HuH-7 (cell line): Measurements from ENCODE around the gene TYK2.
A peak's percentile ranks its signal among the peaks of the same experiment; 100 is the strongest.
"Not testable (repeated sequence)": the region's sequence is repeated elsewhere in the genome, so short reads cannot be mapped to it uniquely, and the experiment has no call there.

ENCODE experiments used
- DNase-seq: peaks from one replicate; pipeline ENCODE4 v3.0.0; 2011; ENCODE audit warnings: low spot score

The TYK2 gene

DNA sequence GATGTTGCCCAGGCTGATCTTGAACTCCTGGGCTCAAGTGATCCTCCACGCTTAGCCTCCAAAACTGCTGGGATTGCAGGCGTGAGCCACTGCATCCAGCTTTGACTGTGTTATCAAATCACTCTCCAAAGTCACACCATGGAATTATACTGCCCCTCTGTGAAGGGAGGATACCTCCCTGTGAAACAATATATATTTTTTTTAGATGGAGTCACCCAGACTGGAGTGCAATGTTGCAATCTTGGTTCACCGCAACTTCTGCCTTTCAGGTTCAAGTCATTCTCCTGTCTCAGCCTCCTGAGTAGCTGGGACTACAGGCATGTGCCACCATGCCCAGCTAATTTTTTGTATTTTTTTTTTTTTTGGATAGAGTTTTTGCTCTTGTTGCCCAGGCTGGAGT lies 7.7 kb downstream of the TYK2 start:
- no peak for DNase-seq

DNA sequence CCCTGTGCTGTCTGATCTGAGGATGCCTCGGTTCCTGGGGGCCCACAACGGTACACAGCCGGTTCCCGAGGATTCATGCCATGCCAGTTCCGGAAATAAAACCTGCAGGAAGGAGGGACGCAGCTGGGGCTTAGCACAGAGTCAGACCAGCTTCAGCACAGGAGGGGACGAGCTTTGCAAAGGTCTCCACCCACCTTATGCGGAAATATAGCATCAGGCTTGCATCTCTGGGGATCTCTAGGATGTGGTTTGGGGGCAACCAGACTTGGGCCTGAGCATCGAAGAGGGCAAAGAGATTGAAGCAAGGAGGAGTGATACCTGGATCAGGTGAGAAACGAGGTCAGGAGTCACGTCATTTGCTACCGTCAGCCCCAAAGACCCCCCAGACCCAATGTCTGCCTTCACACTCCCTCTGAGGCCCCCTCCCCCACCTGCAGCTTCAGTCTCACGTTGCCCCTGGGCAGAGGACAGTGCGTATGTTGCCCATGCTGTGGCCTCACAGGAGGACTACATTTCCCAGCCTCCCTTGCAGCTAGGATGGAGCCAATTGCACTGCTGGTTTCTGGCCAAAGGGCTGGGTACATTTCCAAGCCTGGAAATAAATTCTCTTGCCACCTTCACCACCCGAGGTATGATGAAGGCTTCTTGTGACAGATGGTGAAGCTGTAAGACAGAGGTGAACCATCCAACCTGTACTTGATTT lies 12.1 kb downstream of the TYK2 start:
- DNase-seq = no peak

DNA sequence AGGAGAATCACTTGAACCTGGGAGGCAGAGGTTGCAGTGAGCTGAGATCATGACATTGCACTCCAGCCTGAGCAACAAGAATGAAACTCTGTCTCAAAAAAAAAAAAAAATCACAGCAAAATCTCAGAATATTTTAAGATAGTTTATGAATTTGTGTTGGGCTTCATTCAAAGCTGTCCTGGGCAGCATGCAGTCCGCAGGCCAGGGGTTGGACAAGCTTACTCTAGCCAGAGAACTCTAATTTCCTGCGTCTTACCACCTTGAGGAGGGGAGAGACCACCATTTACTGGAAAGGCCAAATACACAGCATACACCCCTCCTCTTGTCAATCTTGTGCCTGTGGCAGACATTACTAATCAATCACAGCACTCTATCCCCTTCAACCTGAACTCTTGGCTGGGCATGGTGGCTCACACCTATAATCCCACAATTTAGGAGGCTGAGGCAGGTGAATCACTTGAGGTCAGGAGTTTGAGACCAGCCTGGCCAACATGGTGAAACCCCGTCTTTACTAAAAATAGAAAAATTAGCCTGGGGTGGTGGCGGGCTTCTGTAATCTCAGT lies 13.3 kb downstream of the TYK2 start:
- DNase-seq = not testable (repeated sequence)

DNA sequence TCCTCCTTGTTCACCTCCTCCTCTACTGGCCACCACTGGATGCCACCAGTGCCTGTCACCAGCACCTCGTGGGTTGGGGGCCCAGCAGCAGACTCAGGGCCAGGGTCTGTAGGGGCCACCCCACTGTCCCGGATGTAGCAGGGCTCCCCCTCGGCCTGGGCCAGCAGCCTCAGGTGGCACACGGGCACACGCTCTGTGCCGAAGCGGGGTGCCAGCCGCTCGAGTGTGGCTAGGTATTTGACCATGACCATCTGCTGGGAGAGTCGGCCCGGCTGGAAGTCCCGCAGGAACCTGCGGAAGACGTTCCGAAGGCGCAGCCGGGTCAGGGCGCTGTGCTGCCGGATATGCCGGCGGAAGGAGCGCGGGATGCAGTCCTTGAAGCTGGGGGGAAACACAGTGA lies 14.9 kb downstream of the TYK2 start:
- no peak for DNase-seq

DNA sequence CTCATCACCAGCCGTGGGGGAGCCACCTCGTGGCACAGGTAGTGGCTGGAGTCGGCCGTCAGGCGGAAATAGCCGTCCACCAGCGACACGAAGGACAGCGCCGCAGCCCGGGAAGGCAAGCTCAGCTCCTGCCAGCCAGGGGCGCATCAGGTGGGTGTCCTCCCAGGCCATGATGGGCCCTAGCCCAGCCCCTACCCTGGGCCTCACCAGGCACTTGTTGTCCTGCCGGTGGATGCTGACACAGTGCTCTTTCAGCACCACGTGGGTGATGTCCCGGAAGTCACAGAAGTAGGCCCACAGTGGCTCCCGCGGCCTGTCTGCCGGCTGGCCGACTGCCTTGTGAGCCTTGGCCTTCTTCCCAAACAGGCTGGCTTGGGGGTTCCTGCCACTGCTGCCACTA lies 15.7 kb downstream of the TYK2 start:
- DNase-seq = no peak

DNA sequence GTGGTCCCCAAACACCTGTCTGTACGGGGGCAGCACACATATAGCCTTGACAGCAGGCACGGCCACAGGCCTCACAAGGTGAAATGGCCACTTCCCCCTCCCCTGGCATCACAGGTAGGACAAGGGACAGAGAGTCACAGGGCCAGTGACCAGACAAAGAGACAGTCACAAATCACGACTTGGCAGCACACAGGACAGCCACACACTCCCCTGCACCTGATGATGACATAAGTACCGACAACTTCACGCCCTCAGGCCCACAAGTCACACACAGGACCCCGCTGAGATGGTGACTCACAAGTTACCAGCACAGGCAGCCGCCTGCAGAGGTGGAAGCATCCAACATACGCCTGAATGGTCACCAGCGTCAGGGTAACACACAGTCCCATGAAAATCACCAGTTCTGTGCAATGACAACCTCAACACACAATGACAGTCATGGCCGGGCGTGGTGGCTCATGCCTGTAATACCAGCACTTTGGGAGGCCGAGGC lies 16.5 kb downstream of the TYK2 start:
- no peak for DNase-seq

DNA sequence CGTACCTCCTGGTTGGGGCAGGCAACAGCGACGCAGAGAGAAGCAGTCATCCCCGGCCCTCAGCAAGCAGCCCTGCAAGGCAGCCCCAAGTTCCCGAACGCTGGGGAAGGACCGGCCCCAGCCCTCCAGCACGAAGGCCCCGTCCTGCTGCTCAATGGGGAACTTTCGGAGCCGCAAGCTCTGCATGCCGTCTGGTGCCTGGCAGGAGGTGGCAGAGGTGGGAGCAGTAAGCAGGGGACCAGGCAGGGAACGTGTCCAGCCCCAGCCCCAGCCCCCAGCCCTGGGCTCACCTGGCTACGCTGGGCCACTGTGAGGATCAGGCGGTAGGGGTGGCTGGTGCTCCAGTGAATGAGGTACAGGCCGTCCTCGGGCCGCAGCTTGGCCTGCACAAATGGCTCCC lies 18.1 kb downstream of the TYK2 start:
- no peak for DNase-seq

DNA sequence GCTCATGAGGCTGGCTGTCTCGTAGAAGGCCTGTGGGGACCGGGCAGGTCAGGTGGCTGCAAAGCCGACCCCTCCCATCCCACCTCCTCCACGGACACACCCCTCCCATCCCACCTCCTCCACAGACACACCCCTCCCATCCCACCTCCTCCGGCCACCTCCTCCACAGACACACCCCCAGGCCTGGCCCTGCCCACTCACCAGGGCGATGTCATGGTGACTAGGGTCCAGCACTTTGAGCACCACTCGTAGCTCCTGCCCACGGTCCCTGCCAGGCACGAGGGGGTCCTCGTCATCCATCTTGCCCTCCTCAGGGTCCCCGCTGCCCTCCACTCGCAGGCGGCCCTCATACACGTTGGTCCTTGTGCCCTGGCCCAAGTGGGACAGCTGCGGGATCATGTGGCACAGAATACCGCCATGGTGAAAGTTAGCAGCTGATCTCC lies 18.8 kb downstream of the TYK2 start:
- no peak for DNase-seq

DNA sequence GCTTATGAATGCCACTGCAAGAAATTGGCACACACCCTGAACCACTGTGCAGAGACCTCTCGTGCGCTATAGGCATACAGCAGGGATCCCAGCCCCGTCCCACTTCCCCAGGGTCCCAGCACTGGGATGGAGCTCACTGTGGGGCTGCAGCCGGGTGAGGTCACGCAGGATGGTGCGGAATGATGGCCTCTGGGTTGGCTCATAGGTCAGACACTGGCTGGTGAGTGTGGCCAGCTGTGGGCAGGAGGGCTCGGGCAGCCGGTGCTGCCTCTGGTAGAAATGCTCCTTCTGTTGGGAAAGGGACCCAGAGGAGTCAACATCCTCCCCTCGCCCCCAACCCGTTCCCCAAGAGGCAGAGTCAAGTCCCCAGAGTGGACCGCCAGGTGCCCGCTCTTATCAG lies 23.9 kb downstream of the TYK2 start:
- DNase-seq = no peak

DNA sequence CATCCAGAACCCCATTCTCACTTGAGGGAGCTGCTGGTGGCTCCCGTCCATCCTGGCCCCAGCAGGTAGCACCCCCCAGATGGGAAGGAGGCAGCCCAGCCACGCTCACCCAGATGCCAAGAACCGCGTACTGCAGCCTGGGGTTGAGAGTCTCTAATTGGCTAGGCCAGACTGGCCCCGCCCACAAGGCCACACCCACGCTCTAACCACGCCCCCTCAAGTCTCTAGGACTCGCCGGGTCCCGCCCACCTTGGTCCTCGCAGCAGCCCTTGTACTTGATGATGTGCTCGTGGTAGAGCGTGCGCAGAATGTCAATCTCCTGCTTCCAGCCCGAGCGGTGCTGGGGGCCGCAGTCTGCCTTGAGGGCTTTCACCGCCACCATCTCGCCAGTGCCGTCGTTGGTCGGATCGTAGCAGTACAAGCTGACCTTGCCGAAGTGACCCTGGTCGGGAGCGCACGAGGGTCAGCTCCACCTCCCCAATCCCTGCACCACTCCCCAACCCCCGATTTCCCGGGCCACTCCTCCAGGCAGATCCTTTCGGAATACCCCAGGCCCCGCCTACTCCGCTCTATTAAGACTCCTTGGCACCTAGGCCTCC lies 26.5 kb downstream of the TYK2 start:
- DNase-seq = no peak

DNA sequence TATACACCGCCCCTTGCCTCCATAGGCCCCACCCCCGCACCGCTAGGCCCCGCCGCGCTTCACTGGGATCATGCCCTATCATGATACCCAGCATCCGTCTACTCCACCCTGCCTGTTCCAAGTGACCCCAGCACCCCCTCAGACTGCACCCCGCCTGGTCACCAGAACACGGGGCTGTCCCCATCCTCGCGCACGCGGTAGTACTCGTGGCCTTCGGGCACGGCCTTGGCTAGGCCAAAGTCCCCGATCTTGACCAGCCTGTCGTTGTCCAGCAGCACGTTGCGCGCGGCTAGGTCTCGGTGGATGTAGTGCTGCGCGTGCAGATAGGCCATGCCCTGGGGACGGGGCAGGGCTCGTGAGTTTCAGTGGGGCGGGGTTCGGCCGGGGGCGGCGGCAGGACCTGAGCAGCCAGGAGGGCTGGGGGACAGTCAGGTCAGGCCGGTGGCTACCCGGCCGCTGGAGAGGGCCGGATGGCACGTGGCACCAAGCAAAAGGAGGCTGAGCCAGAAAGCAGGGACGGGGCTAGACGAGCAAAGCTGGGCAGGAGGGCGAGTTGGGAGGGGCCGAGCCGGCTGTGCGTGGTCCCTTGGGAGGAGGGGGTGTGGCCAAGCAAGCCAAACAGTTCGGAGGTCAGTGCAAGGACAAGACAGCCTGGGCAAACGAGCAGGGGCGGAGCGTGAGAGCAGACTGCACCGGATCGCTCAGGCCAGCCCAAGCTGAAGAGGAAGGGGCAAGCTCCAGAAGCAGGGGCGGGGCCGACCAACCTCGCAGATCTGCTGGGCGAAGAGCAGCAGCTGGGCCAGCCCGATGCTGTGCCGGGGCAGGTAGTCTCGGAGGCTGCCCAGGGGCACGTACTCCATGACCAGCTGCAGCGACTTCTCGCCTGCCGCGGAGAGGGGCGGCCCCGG lies 27.4 kb downstream of the TYK2 start:
- DNase-seq = no peak

DNA sequence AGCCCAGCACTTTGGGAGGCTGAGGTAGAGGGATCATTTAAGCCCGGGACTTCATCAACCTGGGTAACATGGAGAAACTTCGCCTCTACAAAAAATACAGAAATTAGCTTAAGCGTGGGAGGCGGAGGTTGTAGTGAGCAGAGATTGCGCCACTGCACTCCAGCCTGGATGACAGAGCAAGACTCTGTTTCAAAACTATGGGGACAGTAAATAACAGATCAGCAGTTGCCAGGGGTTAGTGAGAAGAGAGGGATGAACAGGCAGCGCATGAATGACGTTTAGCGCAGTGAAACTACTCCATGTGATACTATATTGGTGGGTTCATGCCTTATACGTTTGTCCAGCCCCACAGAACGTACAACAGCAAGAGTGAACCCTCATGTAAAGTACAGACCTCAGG lies 33.9 kb downstream of the TYK2 start:
- no peak for DNase-seq

DNA sequence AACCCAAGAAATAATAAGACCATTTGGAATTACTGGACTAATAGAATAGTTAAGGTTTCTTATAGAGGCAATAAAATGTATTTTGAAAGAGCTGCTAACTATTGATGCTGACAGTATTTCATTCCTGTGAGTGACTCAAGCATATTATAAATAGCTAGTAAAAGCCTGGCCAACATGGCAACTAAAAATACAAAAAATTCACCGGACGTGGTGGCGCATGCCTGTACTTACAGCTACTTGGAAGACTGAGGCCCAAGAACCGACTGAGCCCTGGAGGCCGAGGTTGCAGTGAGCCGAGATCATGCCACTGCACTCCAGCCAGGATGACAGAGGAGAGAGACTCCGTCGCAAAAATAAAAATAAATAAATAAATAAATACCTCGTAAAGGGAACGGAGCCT lies 35.6 kb downstream of the TYK2 start:
- no peak for DNase-seq

DNA sequence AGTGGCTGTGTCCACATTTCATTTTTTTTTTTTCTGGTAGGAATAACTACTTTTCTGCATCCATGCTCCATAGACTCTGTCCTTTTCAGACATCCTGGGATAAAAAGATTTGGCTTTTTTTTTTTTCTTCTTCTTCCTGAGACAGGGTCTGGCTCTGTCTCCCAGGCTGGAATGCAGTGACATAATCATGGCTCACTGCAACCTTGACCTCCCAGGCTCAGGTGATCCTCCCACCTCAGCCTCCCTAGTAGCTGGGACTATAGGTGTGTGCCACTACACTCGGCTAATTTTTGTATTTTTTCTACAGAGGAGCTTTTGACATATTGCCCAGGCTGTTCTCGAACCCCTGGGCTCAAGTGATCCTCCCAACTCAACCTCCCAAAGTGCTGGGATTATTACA lies 36.9 kb downstream of the TYK2 start:
- no peak for DNase-seq

DNA sequence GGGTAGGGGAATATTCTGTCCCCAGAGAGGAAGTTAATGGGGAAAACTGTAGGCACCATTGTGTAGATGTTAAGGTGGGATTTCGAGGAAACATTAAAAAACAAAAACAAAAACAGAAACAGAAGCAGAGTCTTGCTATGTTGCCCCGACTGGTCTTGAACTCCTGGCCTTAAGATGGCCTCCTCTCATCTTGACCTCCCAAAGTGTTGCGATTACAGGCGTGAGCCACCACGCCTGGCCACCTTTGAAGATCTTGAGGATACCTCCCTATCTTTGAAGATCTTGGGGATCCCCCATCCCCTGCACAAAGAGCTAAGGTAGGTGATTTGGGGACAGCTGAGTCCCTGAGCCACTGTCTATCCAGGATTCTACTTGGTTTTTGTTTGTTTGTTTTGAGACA lies 40.4 kb downstream of the TYK2 start:
- DNase-seq = no peak

DNA sequence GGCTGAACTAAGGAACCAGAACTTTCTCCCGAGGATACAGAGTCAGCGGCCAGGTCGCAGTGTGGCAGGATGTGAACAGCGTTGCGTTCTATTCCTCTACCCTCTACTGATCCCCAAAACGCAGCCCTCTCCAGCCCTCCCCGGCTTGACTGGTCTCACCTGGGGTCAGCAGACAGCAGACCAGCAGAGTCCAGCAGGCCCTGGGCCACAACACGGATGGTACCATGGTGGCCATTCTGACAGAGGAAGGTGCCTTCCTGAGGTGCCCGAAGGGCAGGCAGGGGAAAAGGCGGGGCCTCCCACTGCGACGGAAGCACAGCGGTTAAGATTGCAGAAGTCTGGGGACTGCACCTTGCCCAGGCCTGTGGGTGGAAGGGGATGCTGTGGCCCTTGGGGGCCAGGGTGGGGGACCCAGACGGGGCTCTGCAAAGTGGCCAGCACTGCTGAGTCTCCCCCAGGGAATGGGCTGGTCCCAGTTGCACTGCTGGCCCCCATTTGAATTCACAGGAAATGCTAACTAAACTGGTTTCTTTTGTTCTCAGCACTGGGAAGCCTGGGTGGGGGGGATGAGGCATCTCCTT lies 40.9 kb downstream of the TYK2 start, which contains the start of gene ICAM3:
TSS of gene ICAM3 (minus strand) at position 245 of the 581 bp plus-strand sequence. CDS start at position 235, 10 bp downstream.
- no peak for DNase-seq

DNA sequence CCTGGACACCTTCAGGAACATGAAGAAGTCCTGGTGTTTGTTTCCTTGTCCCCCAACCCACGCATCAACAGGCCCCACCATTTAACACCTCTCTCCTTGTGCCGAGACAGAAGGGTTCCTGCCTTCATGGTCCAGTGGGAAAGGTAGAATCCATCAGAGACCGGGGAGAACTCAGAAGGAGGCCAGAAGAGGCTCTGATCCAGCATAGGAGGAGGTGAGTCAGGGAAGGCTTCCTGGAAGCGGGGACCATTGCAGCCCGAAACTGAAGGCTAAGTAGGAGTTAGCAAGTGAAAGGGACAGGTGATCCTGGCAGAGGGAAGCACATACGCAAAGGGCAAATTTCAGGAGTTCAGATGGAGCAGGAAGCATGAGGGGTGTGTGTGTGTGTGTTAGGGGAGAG lies 41.4 kb downstream of the TYK2 start:
- DNase-seq = no peak

DNA sequence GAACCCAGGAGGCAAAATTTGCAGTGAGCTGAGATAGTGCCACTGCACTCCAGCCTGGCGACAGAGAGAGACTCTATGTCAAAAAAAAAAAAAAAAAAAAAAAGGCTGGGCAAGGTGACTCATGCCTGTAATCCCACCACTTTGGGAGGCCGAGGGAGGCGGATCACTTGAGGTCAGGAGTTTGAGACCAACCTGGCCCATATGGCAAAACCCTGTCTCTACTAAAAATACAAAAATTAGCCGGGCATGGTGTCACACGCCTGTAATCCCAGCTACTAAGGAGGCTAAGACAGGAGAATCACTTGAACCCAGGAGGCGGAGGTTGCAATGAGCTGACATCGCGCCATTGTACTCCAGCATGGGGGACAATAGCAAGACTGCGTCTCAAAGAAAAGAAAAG lies 43.6 kb downstream of the TYK2 start:
- not testable (repeated sequence) for DNase-seq

DNA sequence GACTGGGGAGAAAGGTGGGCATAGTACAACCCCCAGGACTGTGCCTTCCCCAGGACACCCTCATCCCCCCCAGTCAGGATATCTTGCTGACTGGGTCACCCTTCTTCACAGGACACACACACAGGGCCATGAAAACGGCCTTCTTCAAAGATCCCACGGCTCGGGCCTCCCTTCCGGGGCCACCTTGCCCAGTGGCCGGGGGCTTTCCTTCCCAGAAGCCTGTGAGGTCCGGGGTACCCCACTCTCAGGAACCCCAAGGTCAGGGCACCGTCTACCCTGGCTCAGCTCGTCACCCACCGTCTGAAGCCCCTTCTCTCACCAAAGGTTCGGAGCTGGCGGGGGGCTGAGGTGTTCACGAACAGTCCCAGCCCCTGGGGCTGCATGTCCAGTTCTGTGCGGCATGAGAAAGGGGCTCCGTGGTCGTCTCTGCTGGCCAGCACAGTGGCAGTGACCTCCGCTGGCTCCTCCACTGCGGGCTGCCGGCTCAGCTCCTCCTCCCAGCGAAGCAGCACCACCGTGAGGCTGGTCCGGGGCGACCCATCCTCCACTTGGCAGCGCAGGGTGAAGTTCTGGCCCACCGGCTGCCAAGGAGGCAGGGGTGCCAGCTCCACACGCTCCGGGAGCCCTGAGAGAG lies 44.9 kb downstream of the TYK2 start:
- no peak for DNase-seq

DNA sequence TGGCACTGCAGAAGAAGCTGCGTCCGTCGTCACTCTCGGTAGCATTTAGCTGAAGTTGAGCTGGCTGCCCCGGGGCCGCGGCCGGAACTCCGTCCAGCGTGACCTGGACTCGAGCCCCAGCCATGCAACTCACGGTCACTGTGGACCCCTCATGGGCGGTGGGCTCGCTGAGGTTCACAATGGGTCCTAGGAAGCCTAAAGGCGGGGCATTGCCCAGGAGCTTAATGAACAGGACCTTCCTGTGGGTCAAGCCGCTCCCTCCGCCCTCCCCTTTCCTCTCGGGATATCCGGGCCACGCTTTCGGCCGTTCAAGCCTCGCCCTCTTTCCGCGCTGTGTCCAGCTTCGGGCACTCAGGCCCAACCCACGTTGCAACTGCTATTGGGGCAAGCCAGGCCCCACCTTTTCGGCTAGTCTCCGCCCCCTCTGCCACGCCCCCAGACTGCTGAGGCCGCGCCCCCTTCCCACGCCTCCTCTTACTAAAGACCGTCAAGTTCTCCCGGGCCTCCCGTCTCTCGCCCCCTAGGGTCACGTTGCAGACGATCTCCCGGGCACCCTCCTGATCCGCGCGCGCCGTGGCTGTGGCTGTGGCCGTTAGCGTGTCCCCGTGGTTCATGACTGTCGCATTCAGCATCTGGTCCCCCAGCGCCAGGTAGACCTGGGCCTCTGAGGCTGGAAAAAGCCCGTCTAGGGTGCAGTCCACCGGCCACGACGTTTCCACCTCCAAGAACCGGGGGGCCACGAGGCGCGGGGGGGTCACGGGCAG lies 45.6 kb downstream of the TYK2 start:
- DNase-seq = peak; percentile 85
